H9 (cell line): ENCODE results near the gene DCPS. TPM values are rescaled to one million over a fixed set of nuclear protein-coding genes. Genes with fewer than 3 reads are reported as not detected.
"Not testable (repeated sequence)": the region's sequence is repeated elsewhere in the genome, so short reads cannot be mapped to it uniquely, and the experiment has no call there.

Source experiments
- DNase-seq: peaks from one replicate; pipeline ENCODE4 v3.0.0-alpha.2; 2017
- H2AFZ ChIP-seq: one replicate; pipeline ENCODE4 v1.6.1; 2013; ENCODE audit warnings: mild to moderate bottlenecking, low read length, control low read depth, moderate library complexity
- H2AK5ac ChIP-seq: 2 replicates; pipeline ENCODE4 v1.6.1; 2013; ENCODE audit warnings: low read length, control low read depth, mixed read lengths; ENCODE audit not compliant: insufficient read length
- H2BK120ac ChIP-seq: one replicate; pipeline ENCODE4 v1.6.1; 2013; ENCODE audit warnings: low read depth, mild to moderate bottlenecking, low read length, control low read depth, inconsistent platforms; ENCODE audit not compliant: poor library complexity, severe bottlenecking
- H2BK12ac ChIP-seq: 2 replicates; pipeline ENCODE4 v1.6.1; 2013; ENCODE audit warnings: low read length, control low read depth, mixed read lengths, low read depth; ENCODE audit not compliant: insufficient read length
- H2BK15ac ChIP-seq: 2 replicates; pipeline ENCODE4 v1.6.1; 2013; ENCODE audit warnings: low read depth, low read length, control low read depth
- H2BK20ac ChIP-seq: one replicate; pipeline ENCODE4 v1.6.1; 2013; ENCODE audit warnings: low read depth, mild to moderate bottlenecking, low read length, control low read depth, inconsistent platforms; ENCODE audit not compliant: poor library complexity, severe bottlenecking
- H2BK5ac ChIP-seq: 2 replicates; pipeline ENCODE4 v1.6.1; 2013; ENCODE audit warnings: low read length, control low read depth, mixed read lengths; ENCODE audit not compliant: insufficient read length
- H3K14ac ChIP-seq: 2 replicates; pipeline ENCODE4 v1.6.1; 2013; ENCODE audit warnings: low read length, control low read depth; ENCODE audit not compliant: insufficient read depth
- H3K18ac ChIP-seq: 2 replicates; pipeline ENCODE4 v1.6.1; 2013; ENCODE audit warnings: low read depth, mild to moderate bottlenecking, mixed read lengths, low read length, control low read depth; ENCODE audit not compliant: insufficient read length
- H3K23ac ChIP-seq: 2 replicates; pipeline ENCODE4 v1.6.1; 2013; ENCODE audit warnings: low read length, control low read depth, mixed read lengths, low read depth; ENCODE audit not compliant: insufficient read length
- H3K23me2 ChIP-seq: 2 replicates; pipeline ENCODE4 v1.6.1; 2013; ENCODE audit warnings: low read depth, mild to moderate bottlenecking, mixed read lengths, low read length, control low read depth; ENCODE audit not compliant: insufficient read length, poor library complexity, severe bottlenecking
- H3K27ac ChIP-seq: 2 replicates; pipeline ENCODE4 v1.5.1; 2013; ENCODE audit warnings: low read length, control low read depth, mixed read lengths, low read depth; ENCODE audit not compliant: insufficient read length
- H3K27me3 ChIP-seq: 2 replicates; pipeline ENCODE4 v1.6.1; 2013; ENCODE audit warnings: low read length, control low read depth, inconsistent platforms; ENCODE audit not compliant: insufficient read depth
- H3K4ac ChIP-seq: 2 replicates; pipeline ENCODE4 v1.6.1; 2013; ENCODE audit warnings: low read depth, mild to moderate bottlenecking, control low read depth, inconsistent platforms, low read length, moderate library complexity
- H3K4me1 ChIP-seq: 2 replicates; pipeline ENCODE4 v1.6.1; 2013; ENCODE audit warnings: low read length, control low read depth, inconsistent platforms; ENCODE audit not compliant: insufficient read depth
- H3K4me2 ChIP-seq: 2 replicates; pipeline ENCODE4 v1.6.1; 2013; ENCODE audit warnings: low read length, control low read depth, mixed read lengths; ENCODE audit not compliant: insufficient read length, insufficient read depth
- H3K56ac ChIP-seq: 2 replicates; pipeline ENCODE4 v1.6.1; 2013; ENCODE audit warnings: low read depth, mild to moderate bottlenecking, mixed read lengths, low read length, control low read depth; ENCODE audit not compliant: insufficient read length
- H3K79me1 ChIP-seq: 2 replicates; pipeline ENCODE4 v1.6.1; 2013; ENCODE audit warnings: low read depth, mild to moderate bottlenecking, moderate library complexity, low read length, control low read depth, inconsistent platforms; ENCODE audit not compliant: insufficient read depth, poor library complexity, severe bottlenecking
- H3K79me2 ChIP-seq: 2 replicates; pipeline ENCODE4 v1.6.1; 2013; ENCODE audit warnings: low read length, control low read depth, inconsistent platforms; ENCODE audit not compliant: insufficient read depth
- H3K9ac ChIP-seq: 2 replicates; pipeline ENCODE4 v1.6.1; 2013; ENCODE audit warnings: low read length, control low read depth, mixed read lengths; ENCODE audit not compliant: insufficient read length; ENCODE audit errors: extremely low read depth
- H3K9me3 ChIP-seq: one replicate; pipeline ENCODE4 v1.6.1; 2013; ENCODE audit warnings: low read depth, low read length, inconsistent platforms; ENCODE audit not compliant: control insufficient read depth
- H3T11ph ChIP-seq: one replicate; pipeline ENCODE4 v1.6.1; 2013; ENCODE audit warnings: mild to moderate bottlenecking, low read length, control low read depth, inconsistent platforms
- H4K20me1 ChIP-seq: one replicate; pipeline ENCODE4 v1.6.1; 2013; ENCODE audit not compliant: control insufficient read depth, insufficient read length, insufficient read depth
- H4K5ac ChIP-seq: 2 replicates; pipeline ENCODE4 v1.6.1; 2013; ENCODE audit warnings: low read depth, mild to moderate bottlenecking, mixed read lengths, low read length, control low read depth; ENCODE audit not compliant: insufficient read length
- H4K8ac ChIP-seq: replicated peaks from 2 replicates; pipeline ENCODE4 v1.6.1; 2013; ENCODE audit warnings: low read length, control low read depth, mixed read lengths, low read depth; ENCODE audit not compliant: insufficient read length
- H4K91ac ChIP-seq: 2 replicates; pipeline ENCODE4 v1.6.1; 2013; ENCODE audit warnings: low read depth, mild to moderate bottlenecking, moderate library complexity, mixed read lengths, low read length, control low read depth; ENCODE audit not compliant: insufficient read length
- H3K27ac Mint-ChIP-seq, 3 experiments: 2 replicates in 2 of 3; 3 replicates in 1 of 3; pipeline ENCODE4 v1.8.0; 2020 to 2021; ENCODE audit warnings: mixed read lengths in 3 of 3, mild to moderate bottlenecking in 1 of 3, moderate library complexity in 1 of 3
- H3K27me3 Mint-ChIP-seq: 2 replicates; pipeline ENCODE4 v1.8.0; 2021; ENCODE audit warnings: low read depth, mild to moderate bottlenecking, moderate library complexity, mixed read lengths
- H3K36me3 Mint-ChIP-seq, 3 experiments: 2 replicates in 2 of 3; 3 replicates in 1 of 3; pipeline ENCODE4 v1.8.0; 2020 to 2021; ENCODE audit warnings: low read depth in 3 of 3, mixed read lengths in 3 of 3; ENCODE audit not compliant: insufficient read depth in 1 of 3
- H3K4me1 Mint-ChIP-seq, 2 experiments: 2 replicates each; pipeline ENCODE4 v1.8.0; 2020; ENCODE audit warnings: mixed read lengths in 2 of 2
- H3K4me3 Mint-ChIP-seq, 2 experiments: 2 replicates in 1 of 2; 3 replicates in 1 of 2; pipeline ENCODE4 v1.8.0; 2020 to 2021; ENCODE audit warnings: mild to moderate bottlenecking in 2 of 2, mixed read lengths in 2 of 2, moderate library complexity in 1 of 2
- H3K9me3 Mint-ChIP-seq, 2 experiments: 2 replicates in 1 of 2; 3 replicates in 1 of 2; pipeline ENCODE4 v1.8.0; 2020; ENCODE audit warnings: mild to moderate bottlenecking in 2 of 2, mixed read lengths in 2 of 2, moderate library complexity in 1 of 2
- WGBS: extraction: QIAGEN DNeasy Blood & Tissue Kit; methylation state at CpG from one replicate; pipeline ENCODE4 v1.1.7; 2013; ENCODE audit warnings: missing lambda C conversion rate, low lambda C conversion rate, mixed read lengths; ENCODE audit not compliant: insufficient read length; ENCODE audit errors: extremely low coverage; 5-methylcytosine and 5-hydroxymethylcytosine counted together
- total RNA-seq: library from RNA; stranded (reverse); gene quantifications from 2 replicates; pipeline ENCODE4 v1.2.1, GENCODE V29; 2021
- TF ChIP-seq, protein P1 (sequence below): fragments of 200-600 bp; sonication (generic); conservative IDR thresholded peaks from 3 replicates; pipeline ENCODE4 v1.8.0; 2021; ENCODE audit warnings: antibody characterized with exemption, mild to moderate bottlenecking

Gene DCPS
- total RNA-seq, 1 experiment from 2014 or later: 27.7 TPM

DNA sequence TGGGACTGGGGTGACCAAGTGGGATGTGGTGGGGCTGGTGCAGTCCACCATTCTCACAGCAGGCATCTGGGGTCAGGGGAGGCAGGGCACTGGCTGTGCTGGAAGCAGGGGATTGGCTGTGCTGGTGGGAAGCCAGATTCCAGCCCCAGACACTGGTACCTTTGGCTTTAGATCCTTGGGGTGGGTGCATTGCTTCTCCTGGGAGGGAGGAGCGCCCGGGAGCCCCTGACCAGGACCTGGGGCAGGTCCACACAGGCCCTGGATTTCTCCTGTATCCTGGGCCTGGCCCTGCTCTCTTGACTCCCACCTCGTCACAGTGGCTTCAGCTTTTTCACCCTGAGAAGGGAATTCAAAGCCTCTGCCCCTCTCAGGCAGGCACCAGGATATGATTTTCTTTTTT lies 90.2 kb downstream of the DCPS start:
- H2BK5ac ChIP-seq: no peak overlapping the region
- H3K4me1 ChIP-seq: no peaks in the 10 kb centered on the region
- Mint-ChIP-seq H3K27me3 (no peaks in the 10 kb centered on the region), H3K4me1 (peaks cover 13 to 17% of the 10 kb centered on the region in 2 experiments), H3K36me3 (peaks cover 0 to 2% (median 0%) of the 10 kb centered on the region in 3 experiments; a peak in 2 of 7 replicates), H3K4me3 (no peak overlapping the region), H3K9me3 (no peaks in the 10 kb centered on the region; a peak in 1 of 5 replicates), H3K27ac (peak overlapping the region in 1 of 3 experiments; percentile 75; a peak in 1 of 7 replicates)
- H2BK20ac ChIP-seq: no peak overlapping the region
- no peak overlapping the region for H4K91ac ChIP-seq
- no peak overlapping the region for H3K4ac ChIP-seq
- H3K27ac ChIP-seq: no peak overlapping the region
- TF ChIP-seq, protein P1, sequence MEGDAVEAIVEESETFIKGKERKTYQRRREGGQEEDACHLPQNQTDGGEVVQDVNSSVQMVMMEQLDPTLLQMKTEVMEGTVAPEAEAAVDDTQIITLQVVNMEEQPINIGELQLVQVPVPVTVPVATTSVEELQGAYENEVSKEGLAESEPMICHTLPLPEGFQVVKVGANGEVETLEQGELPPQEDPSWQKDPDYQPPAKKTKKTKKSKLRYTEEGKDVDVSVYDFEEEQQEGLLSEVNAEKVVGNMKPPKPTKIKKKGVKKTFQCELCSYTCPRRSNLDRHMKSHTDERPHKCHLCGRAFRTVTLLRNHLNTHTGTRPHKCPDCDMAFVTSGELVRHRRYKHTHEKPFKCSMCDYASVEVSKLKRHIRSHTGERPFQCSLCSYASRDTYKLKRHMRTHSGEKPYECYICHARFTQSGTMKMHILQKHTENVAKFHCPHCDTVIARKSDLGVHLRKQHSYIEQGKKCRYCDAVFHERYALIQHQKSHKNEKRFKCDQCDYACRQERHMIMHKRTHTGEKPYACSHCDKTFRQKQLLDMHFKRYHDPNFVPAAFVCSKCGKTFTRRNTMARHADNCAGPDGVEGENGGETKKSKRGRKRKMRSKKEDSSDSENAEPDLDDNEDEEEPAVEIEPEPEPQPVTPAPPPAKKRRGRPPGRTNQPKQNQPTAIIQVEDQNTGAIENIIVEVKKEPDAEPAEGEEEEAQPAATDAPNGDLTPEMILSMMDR: no peak
- H2AFZ ChIP-seq: no peak overlapping the region
- H4K5ac ChIP-seq: no peak overlapping the region
- no peaks in the 10 kb centered on the region for H4K20me1 ChIP-seq
- H3K23me2 ChIP-seq: no peaks in the 10 kb centered on the region
- no peak overlapping the region for H3K56ac ChIP-seq
- no peak overlapping the region for H3K9ac ChIP-seq
- no peak overlapping the region for H2BK15ac ChIP-seq
- no CpG with 5 or more reads among the region's 3 CpGs for WGBS
- no peak overlapping the region for H2AK5ac ChIP-seq
- no peak overlapping the region for H3T11ph ChIP-seq
- H3K27me3 ChIP-seq: no peaks in the 10 kb centered on the region
- H3K79me2 ChIP-seq: no peaks in the 10 kb centered on the region
- H3K9me3 ChIP-seq: no peaks in the 10 kb centered on the region
- H2BK120ac ChIP-seq: no peak overlapping the region
- no peak overlapping the region for H3K18ac ChIP-seq
- H3K14ac ChIP-seq: no peak overlapping the region
- no peak overlapping the region for H3K23ac ChIP-seq
- no peak for DNase-seq
- no peaks in the 10 kb centered on the region for H3K79me1 ChIP-seq
- H4K8ac ChIP-seq: no peak overlapping the region
- no peak overlapping the region for H3K4me2 ChIP-seq
- no peak overlapping the region for H2BK12ac ChIP-seq

DNA sequence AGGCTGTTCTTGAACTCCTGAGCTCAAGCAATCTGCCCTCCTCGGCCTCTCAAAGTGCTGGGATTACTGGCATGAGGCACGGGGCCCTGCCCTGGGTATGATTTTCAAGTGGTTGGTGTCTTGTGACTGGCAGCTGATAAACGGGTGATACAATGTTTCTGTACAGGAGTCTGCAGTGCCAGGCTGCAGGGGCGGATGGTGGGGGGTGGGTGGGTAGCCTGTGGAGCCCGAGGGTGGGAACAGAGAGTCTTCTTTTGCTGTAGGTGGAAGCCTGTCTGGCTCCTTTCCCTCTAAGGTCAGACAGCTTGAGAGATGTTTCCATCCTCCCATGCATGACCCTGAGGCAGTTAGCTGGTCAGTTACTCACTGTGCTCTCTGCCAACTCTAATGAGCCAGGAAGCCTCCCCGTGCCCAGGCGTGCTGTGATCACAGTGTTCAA lies 90.8 kb downstream of the DCPS start:
- not testable (repeated sequence) for DNase-seq, H3K27ac Mint-ChIP-seq, H3K14ac ChIP-seq, H3T11ph ChIP-seq, H2AK5ac ChIP-seq, H2BK120ac ChIP-seq, H2BK12ac ChIP-seq, H3K4me2 ChIP-seq, H3K4me3 Mint-ChIP-seq, H3K79me2 ChIP-seq, H4K8ac ChIP-seq, H3K27me3 ChIP-seq, H2BK5ac ChIP-seq, H2AFZ ChIP-seq, H3K9ac ChIP-seq, H3K9me3 Mint-ChIP-seq, H3K23ac ChIP-seq, H3K18ac ChIP-seq, H4K20me1 ChIP-seq, H3K27me3 Mint-ChIP-seq, H2BK20ac ChIP-seq, H4K5ac ChIP-seq, H3K27ac ChIP-seq, H3K9me3 ChIP-seq, H3K56ac ChIP-seq, H3K23me2 ChIP-seq, H3K36me3 Mint-ChIP-seq, H3K4me1 ChIP-seq, H4K91ac ChIP-seq, H3K79me1 ChIP-seq, H3K4ac ChIP-seq, H2BK15ac ChIP-seq
- no CpG with 5 or more reads among the region's 7 CpGs for WGBS
- peaks cover 13 to 17% of the 10 kb centered on the region in 2 experiments for H3K4me1 Mint-ChIP-seq
